ENCODE data around the gene MRTFA. TPM values are rescaled to one million over a fixed set of nuclear protein-coding genes. Genes with fewer than 3 reads are reported as not detected.

Gene MRTFA
- total RNA-seq, 2 experiments from 2014 or later = 47.7 to 66.9 TPM

DNA sequence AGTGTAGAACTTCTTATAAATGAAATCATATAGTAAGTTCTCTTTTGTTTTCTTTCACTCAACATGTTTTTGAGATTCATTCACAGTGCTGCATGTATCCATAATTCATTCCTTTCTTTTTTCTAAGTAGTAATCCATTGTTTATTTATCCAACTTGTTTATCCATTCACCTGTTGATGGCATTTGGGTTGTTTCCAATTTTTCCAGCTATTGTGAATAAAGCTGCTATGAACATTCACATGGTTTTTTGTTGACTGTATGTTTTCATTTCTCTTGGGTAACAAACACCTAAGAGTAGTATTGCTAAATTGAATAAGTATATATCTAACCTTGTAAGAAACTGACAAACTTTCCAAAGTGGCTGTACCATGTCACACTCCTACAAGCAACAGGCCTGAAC lies 23.5 kb downstream of the MRTFA start:
- TF ChIP-seq, protein P1, sequence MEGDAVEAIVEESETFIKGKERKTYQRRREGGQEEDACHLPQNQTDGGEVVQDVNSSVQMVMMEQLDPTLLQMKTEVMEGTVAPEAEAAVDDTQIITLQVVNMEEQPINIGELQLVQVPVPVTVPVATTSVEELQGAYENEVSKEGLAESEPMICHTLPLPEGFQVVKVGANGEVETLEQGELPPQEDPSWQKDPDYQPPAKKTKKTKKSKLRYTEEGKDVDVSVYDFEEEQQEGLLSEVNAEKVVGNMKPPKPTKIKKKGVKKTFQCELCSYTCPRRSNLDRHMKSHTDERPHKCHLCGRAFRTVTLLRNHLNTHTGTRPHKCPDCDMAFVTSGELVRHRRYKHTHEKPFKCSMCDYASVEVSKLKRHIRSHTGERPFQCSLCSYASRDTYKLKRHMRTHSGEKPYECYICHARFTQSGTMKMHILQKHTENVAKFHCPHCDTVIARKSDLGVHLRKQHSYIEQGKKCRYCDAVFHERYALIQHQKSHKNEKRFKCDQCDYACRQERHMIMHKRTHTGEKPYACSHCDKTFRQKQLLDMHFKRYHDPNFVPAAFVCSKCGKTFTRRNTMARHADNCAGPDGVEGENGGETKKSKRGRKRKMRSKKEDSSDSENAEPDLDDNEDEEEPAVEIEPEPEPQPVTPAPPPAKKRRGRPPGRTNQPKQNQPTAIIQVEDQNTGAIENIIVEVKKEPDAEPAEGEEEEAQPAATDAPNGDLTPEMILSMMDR (conservative IDR thresholded peaks at IDR 0.05; ENCODE audit: low read length) = no peak
- no peak for TF ChIP-seq EZH2phosphoT487 (IDR thresholded peaks at IDR 0.05; ENCODE audit: borderline replicate concordance, low read depth, low read length)
- ChIA-PET POLR2A (no interaction called here), CTCF (ENCODE audit: unreplicated experiment) (no interaction called here)
- intact Hi-C loops (cut with micrococcal nuclease; ENCODE audit: unreplicated experiment) = no loop called here
- no peak overlapping the region for H3K4me3 ChIP-seq (ENCODE audit: low read depth, low read length, poor library complexity, severe bottlenecking)
- no peak for DNase-seq (ENCODE audit: low spot score)
- BruUV-seq (replicated peaks) = TSS peak; percentile 28
- no peak overlapping the region for H2AFZ ChIP-seq (ENCODE audit: low read length)
- peaks cover 3% of the 10 kb centered on the region; the same call in 1 of the 2 replicates for H4K20me1 ChIP-seq (ENCODE audit: insufficient read depth, low read length)
- no peaks in the 10 kb centered on the region; the same call in 1 of the 2 replicates for H3K36me3 ChIP-seq (ENCODE audit: insufficient read depth, low read length)
- peaks cover 40% of the 10 kb centered on the region for H3K79me2 ChIP-seq (ENCODE audit: insufficient read depth, low read depth, low read length)
- no peaks in the 10 kb centered on the region for H3K4me1 ChIP-seq (ENCODE audit: insufficient read depth, low read length, poor library complexity, severe bottlenecking)
- H3K4me2 ChIP-seq (ENCODE audit: low read length) = no peak overlapping the region
- H3K9me2 ChIP-seq (ENCODE audit: insufficient read depth, low read length) = no peaks in the 10 kb centered on the region
- no peaks in the 10 kb centered on the region for H3K9me3 ChIP-seq (ENCODE audit: low read length)
- H3K27ac ChIP-seq (ENCODE audit: low read depth, low read length, poor library complexity, severe bottlenecking) = no peak overlapping the region

DNA sequence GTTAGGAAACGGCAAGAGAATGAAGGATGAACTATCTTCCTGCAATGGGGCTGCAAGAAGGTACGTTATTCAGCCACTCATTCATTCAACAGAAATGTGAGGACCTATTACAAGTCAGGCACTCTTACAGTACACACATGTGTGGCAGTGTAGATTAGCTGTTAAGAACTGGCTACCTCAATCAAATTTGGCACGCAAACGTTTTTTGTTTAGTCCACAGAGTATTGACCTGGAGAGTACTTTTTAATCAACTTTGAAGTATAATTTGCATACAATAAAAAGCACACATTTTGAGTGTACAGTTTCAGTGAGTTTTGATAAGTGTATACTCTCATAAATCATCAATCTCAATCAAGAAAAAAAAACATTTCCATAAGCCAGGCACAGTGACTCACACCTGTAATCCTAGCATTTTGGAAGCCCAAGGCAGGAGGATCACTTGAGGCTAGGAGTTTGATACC lies 24.2 kb downstream of the MRTFA start:
- no TSS peak for BruUV-seq (replicated peaks)
- POLR2A ChIA-PET = interaction anchor here (1.0 kb wide), 1 partner anchor 9 kb away, joined by 4 read pairs; no protein-coding TSS in a partner anchor
- H4K20me1 ChIP-seq (ENCODE audit: insufficient read depth, low read length) = peaks cover 3% of the 10 kb centered on the region; the same call in 1 of the 2 replicates
- TF ChIP-seq, protein P1 (conservative IDR thresholded peaks at IDR 0.05; ENCODE audit: low read length) = no peak
- TF ChIP-seq EZH2phosphoT487 (IDR thresholded peaks at IDR 0.05; ENCODE audit: borderline replicate concordance, low read depth, low read length) = no peak
- no peaks in the 10 kb centered on the region for H3K4me1 ChIP-seq (ENCODE audit: insufficient read depth, low read length, poor library complexity, severe bottlenecking)
- intact Hi-C loops (cut with micrococcal nuclease; ENCODE audit: unreplicated experiment) = no loop called here
- DNase-seq (ENCODE audit: low spot score) = no peak
- no peaks in the 10 kb centered on the region for H3K9me3 ChIP-seq (ENCODE audit: low read length)
- H3K9me2 ChIP-seq (ENCODE audit: insufficient read depth, low read length) = no peaks in the 10 kb centered on the region
- H2AFZ ChIP-seq (ENCODE audit: low read length) = no peak overlapping the region
- no peak overlapping the region for H3K4me3 ChIP-seq (ENCODE audit: low read depth, low read length, poor library complexity, severe bottlenecking)
- no peak overlapping the region for H3K4me2 ChIP-seq (ENCODE audit: low read length)
- H3K36me3 ChIP-seq (ENCODE audit: insufficient read depth, low read length) = no peaks in the 10 kb centered on the region
- peaks cover 44% of the 10 kb centered on the region for H3K79me2 ChIP-seq (ENCODE audit: insufficient read depth, low read depth, low read length)
- CTCF ChIA-PET (ENCODE audit: unreplicated experiment) = no interaction called here
- no peak overlapping the region for H3K27ac ChIP-seq (ENCODE audit: low read depth, low read length, poor library complexity, severe bottlenecking)

DNA sequence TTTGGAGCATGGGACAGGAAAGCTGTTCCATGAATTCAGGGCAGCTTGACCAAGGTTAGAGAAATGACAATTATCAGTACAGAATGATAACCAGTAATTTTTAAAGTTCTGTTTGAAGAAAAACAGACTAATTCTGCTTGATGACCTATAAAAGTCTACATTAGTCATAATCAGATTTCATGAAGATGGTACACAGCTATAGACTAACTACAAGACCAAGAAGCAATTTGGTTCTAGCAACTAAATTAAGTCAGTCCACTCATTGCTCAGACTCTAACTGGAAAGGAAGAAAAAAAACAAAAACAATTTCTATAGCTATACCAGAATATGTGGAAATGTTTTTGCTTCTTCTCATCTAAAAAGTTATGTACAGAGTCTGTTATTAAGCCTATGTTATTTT lies 24.9 kb downstream of the MRTFA start:
- Histone ChIP-seq H3K4me1 (ENCODE audit: insufficient read depth, low read length, poor library complexity, severe bottlenecking) (no peaks in the 10 kb centered on the region), H2AFZ (ENCODE audit: low read length) (no peak overlapping the region), H3K4me2 (ENCODE audit: low read length) (no peak overlapping the region), H3K9me3 (ENCODE audit: low read length) (no peaks in the 10 kb centered on the region), H3K36me3 (ENCODE audit: insufficient read depth, low read length) (no peaks in the 10 kb centered on the region), H4K20me1 (ENCODE audit: insufficient read depth, low read length) (peaks cover 4% of the 10 kb centered on the region; the same call in 1 of the 2 replicates), H3K9me2 (ENCODE audit: insufficient read depth, low read length) (no peaks in the 10 kb centered on the region), H3K27ac (ENCODE audit: low read depth, low read length, poor library complexity, severe bottlenecking) (no peak overlapping the region), H3K79me2 (ENCODE audit: insufficient read depth, low read depth, low read length) (peaks cover 46% of the 10 kb centered on the region), H3K4me3 (ENCODE audit: low read depth, low read length, poor library complexity, severe bottlenecking) (no peak overlapping the region)
- TF ChIP-seq, protein P1 (conservative IDR thresholded peaks at IDR 0.05; ENCODE audit: low read length) = no peak
- no peak for TF ChIP-seq EZH2phosphoT487 (IDR thresholded peaks at IDR 0.05; ENCODE audit: borderline replicate concordance, low read depth, low read length)
- no peak for DNase-seq (ENCODE audit: low spot score)
- ChIA-PET POLR2A (interaction anchor here (0.6 to 1.0 kb wide), 3 partner anchors 9 to 934 kb away, joined by 3 to 4 read pairs (median 3); no protein-coding TSS in a partner anchor), CTCF (ENCODE audit: unreplicated experiment) (interaction anchor here (0.6 kb wide), 1 partner anchor 1843 kb away, joined by 3 read pairs; no protein-coding TSS in a partner anchor)
- no TSS peak for BruUV-seq (replicated peaks)
- intact Hi-C loops (cut with micrococcal nuclease; ENCODE audit: unreplicated experiment) = no loop called here
